Right cardiac atrium (tissue), 5 donors: Measurements from ENCODE around the gene TMEM135. TPM values are rescaled to one million over a fixed set of nuclear protein-coding genes. Genes with fewer than 3 reads are reported as not detected.
A peak's percentile ranks its signal among the peaks of the same experiment; 100 is the strongest.

Experiments
- ATAC-seq, 2 donors: fragments of 200-7000 bp; cut with Tn5 transposase; one replicate each; pipeline versions ENCODE4 v1.8.0 to v1.9.1; 2020; ENCODE audit warnings: moderate library complexity in 2 of 2, mild to moderate bottlenecking in 1 of 2
- DNase-seq, 3 donors: peaks; one replicate each; pipeline ENCODE4 v3.0.0-alpha.2; 2020
- H3K27ac ChIP-seq: one replicate; pipeline ENCODE4 v1.5.1; 2013; ENCODE audit warnings: mild to moderate bottlenecking, low read length, control low read depth, moderate library complexity
- H3K27me3 ChIP-seq: one replicate; pipeline ENCODE4 v1.6.1; 2013; ENCODE audit not compliant: control insufficient read depth, insufficient read depth
- H3K4me1 ChIP-seq: one replicate; pipeline ENCODE4 v1.6.1; 2013; ENCODE audit warnings: low read length; ENCODE audit not compliant: control insufficient read depth, insufficient read depth
- H3K4me3 ChIP-seq: one replicate; pipeline ENCODE4 v1.5.1; 2013; ENCODE audit warnings: low read length, control low read depth
- H3K9me3 ChIP-seq: one replicate; pipeline ENCODE4 v1.6.1; 2013; ENCODE audit warnings: low read length; ENCODE audit not compliant: control insufficient read depth
- WGBS: extraction: QIAGEN DNeasy Blood & Tissue Kit; methylation state at CpG from one replicate; pipeline ENCODE4 v1.1.7; 2013; 5-methylcytosine and 5-hydroxymethylcytosine counted together
- intact Hi-C, 4 donors: fragments of 100-400 bp; cut with DNase I; formaldehyde crosslinking; loops; one replicate each; pipeline versions ENCODE4 v1.11.0 to v1.14.0; 2022 to 2023
- polyA plus RNA-seq: library from polyadenylated mRNA; stranded (reverse); fragments of 200-250 nt; gene quantifications from one replicate; pipeline ENCODE4 v1.2.3, GENCODE V29; 2013
- total RNA-seq, 4 donors: library from RNA; stranded (reverse); fragmentation: NEBNext Ultra II Directional; extraction: Animal tissue kit (Norgen Biotek cat#: 25700); gene quantifications; one replicate each; pipeline ENCODE4 v1.2.1, GENCODE V29; 2021
- donor health status: healthy with polysubstance abuse.
- donor health status: DM: no; HTN: yes; CAD: no.
- donor health status: DM: no; HTN: no; CAD: no.
- donor health status: DM: no; HTN: yes; CAD: no; lungs with severe emphysema.
- donor health status: DM: yes; HTN: yes; CAD: no.

TMEM135 gene
- total and polyA plus RNA-seq, 5 donors, result 5.7 to 24.1 (median 18.0) TPM

- no peaks in the 10 kb centered on the region for H3K9me3 ChIP-seq
- intact Hi-C loops, result no loop called here
- WGBS, result 67% methylated on average over 2 of the region's 2 CpGs
- no peaks in the 10 kb centered on the region for H3K4me1 ChIP-seq
- no peak overlapping the region for H3K27ac ChIP-seq
- no peaks in the 10 kb centered on the region for H3K27me3 ChIP-seq
- no peak for ATAC-seq
- H3K4me3 ChIP-seq, result no peak overlapping the region
- no peak for DNase-seq
These were observed 156.2 kb downstream of the TMEM135 start for GRCh38 chr11:87193756-87194470.

DNA sequence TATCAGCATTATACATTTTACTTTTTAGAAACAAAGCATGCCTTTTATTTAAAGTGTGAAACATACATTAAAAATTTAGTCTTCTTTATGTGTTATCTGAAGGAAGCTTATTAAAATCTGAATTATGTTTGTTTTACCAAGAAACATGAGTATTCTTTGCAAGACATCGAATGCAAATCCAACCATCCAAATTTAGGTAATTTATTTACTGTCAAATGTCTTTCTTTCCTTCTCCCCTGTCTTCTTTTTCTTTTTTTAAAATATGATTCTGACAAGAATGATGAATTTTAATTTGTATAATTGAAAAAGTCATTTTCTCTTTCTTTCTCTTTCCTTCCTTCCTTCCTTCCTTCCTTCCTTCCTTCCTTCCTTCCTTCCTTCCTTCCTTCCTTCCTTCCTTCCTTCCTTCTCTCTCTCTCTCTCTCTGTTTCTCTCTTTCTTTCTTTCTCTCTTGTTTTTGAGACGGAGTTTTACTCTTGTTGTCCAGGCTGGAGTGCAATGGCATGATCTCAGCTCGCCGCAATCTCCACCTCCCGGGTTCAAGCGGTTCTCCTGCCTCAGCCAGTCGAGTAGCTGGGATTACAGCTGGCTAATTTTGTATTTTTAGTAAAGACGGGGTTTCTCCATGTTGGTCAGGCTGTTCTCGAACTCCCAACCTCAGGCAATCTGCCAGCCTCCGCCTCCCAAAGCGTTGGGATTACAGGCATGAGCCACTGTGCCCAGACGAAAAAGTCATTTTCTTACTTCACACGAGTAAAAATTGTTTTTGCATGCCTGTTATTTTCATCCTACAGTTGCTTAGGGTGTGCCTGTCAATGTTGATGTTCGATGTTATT, 157.5 kb downstream of the TMEM135 start:
- peak in 1 of 3 donors; percentile 43 for DNase-seq
- WGBS, result 91% methylated on average over 14 of the region's 14 CpGs
- Histone ChIP-seq H3K4me3 (no peak overlapping the region), H3K4me1 (no peaks in the 10 kb centered on the region), H3K27ac (no peak overlapping the region), H3K9me3 (no peaks in the 10 kb centered on the region), H3K27me3 (no peaks in the 10 kb centered on the region)
- ATAC-seq, result no peak
- intact Hi-C loops, result no loop called here

GRCh38 chr11:87198266-87198881, 160.6 kb downstream of the TMEM135 start:
- ATAC-seq, result no peak
- WGBS, result 65% methylated on average over 3 of the region's 3 CpGs

DNA sequence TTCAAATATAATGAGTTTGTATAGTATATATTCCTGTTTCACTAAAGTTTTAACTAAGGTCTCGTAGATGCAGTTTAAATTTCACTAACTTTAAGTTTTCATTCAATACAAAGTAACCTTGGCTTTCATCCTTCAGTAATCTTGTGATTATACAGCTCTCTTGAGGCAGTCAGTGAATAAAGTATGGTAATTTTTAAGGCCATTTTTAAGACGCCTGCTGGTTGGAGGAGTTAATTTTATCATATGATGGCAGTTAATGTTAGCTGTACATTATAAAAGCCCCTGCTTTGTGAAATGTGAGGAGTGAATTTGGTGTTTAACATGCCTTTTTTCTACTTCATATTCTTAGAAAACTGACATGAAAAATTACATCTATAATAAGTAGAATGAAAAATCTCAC, 163.6 kb downstream of the TMEM135 start:
- Histone ChIP-seq H3K4me1 (no peaks in the 10 kb centered on the region), H3K27me3 (no peaks in the 10 kb centered on the region), H3K4me3 (no peak overlapping the region), H3K27ac (no peak overlapping the region), H3K9me3 (no peaks in the 10 kb centered on the region)
- DNase-seq (no peak), ATAC-seq (no peak)
- intact Hi-C loops, result no loop called here
- WGBS, result 88% methylated on average over 2 of the region's 2 CpGs

More at GRCh38 chr11:87198266-87198881, 160.6 kb downstream of the TMEM135 start:
- Histone ChIP-seq H3K4me3 (no peak overlapping the region), H3K9me3 (no peaks in the 10 kb centered on the region), H3K27me3 (no peaks in the 10 kb centered on the region), H3K27ac (no peak overlapping the region), H3K4me1 (no peaks in the 10 kb centered on the region)
- intact Hi-C loops, result no loop called here
- DNase-seq, result no peak

DNA sequence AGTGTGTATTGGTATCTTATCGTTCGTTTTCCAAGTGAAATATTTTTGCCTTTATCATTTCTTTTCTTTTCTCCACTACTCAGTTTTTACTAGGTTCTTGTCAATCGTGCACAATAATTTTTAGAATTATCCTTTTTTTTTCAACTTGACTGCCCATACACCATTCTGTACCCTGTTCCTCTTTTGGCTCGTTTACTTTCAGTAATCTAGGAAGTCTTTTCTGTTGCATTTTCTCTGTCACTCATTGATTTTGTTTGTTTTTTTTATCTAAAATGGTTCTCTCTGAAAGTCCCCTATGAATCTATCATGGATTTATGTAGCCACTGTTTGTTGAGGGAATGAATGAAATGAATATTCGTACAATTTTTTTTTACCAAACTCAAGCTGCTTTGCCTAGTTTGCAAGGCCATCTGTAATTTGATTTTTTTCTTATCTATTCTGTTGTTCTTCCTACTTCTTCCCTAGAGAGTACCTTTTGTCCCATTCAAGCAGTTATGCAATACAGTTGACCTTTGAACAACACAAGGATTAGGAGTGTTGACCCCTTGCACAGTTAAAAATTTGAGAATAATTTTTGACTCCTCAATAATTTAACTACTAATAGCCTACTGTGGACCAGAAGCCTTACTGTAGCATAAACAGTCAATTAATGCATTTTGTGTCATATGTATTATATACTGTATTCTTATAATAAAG, 166.3 kb downstream of the TMEM135 start:
- no peaks in the 10 kb centered on the region for H3K9me3 ChIP-seq
- no peak for DNase-seq
- no peak for ATAC-seq
- H3K27me3 ChIP-seq, result no peaks in the 10 kb centered on the region
- intact Hi-C loops, result no loop called here
- WGBS, result 74% methylated on average over 5 of the region's 5 CpGs
- H3K27ac ChIP-seq, result no peak overlapping the region
- no peak overlapping the region for H3K4me3 ChIP-seq
- H3K4me1 ChIP-seq, result no peaks in the 10 kb centered on the region

DNA sequence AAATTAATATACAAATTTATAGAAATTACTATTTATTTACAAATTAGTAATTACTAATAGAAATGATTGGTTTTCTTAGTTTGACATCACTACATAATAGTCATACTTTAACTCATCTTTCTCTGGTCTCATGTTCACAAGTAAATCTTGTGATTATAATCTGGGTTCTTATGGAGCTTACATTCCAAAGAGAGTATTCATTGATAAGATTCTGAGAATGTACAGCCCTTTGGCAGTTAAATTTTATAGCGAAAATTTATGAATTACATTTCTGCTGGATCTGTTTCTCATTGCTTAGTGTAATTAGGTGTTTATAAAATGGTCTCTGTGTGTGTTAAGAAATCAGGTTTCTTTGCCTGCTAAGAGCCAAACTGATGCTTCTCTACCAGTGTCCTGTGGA, 175.2 kb downstream of the TMEM135 start:
- Histone ChIP-seq H3K27ac (no peak overlapping the region), H3K27me3 (no peaks in the 10 kb centered on the region), H3K4me1 (no peaks in the 10 kb centered on the region), H3K4me3 (no peak overlapping the region), H3K9me3 (no peaks in the 10 kb centered on the region)
- ATAC-seq, result no peak
- intact Hi-C loops, result no loop called here
- no peak for DNase-seq
- WGBS, result 82% methylated on average over 1 of the region's 1 CpG

DNA sequence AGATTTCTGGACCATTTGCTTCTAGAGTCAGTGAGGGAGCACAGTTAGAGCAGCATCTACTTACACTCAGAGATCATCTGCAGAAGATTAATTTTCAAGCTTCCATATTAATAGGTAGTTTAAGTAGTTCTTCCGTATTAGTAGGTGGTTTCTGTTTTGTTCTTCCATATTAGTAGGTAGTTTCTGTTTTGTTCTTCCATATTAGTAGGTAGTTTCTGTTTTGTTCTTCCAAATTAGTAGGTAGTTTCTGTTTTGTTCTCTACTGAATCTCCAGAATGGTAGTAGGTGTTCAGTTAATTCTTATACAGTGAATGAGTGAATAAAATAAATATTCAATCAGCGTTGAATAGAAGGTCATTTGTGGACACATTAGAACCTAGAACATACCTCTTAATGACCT, 175.7 kb downstream of the TMEM135 start:
- no peaks in the 10 kb centered on the region for H3K27me3 ChIP-seq
- no peak overlapping the region for H3K4me3 ChIP-seq
- intact Hi-C loops, result no loop called here
- H3K9me3 ChIP-seq, result no peaks in the 10 kb centered on the region
- ATAC-seq (no peak), DNase-seq (no peak)
- WGBS, result 90% methylated on average over 2 of the region's 2 CpGs
- H3K27ac ChIP-seq, result no peak overlapping the region
- H3K4me1 ChIP-seq, result no peaks in the 10 kb centered on the region

DNA sequence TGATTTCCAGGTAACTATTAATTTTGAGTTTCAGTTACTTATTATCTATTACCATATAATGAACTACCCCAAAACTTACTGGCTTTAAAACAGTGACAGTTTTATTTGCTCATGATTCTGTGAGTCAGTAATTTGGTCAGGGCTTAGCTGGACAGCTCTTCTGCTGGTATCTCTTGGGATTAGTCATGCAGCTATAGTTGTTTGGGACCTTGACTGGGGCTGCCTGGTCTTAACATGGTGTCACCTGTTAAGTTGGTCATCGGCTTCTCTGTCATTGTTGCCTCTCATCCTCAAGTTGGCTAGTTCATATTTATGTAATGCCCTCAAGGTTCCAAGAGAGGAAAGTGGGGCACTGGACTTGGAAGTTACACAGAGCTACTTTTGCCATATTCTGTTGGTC, 177.5 kb downstream of the TMEM135 start:
- intact Hi-C loops, result no loop called here
- Histone ChIP-seq H3K4me3 (no peak overlapping the region), H3K4me1 (no peaks in the 10 kb centered on the region), H3K9me3 (no peaks in the 10 kb centered on the region), H3K27ac (no peak overlapping the region), H3K27me3 (no peaks in the 10 kb centered on the region)
- 98% methylated on average over 1 of the region's 1 CpG for WGBS
- no peak for ATAC-seq
- no peak for DNase-seq

DNA sequence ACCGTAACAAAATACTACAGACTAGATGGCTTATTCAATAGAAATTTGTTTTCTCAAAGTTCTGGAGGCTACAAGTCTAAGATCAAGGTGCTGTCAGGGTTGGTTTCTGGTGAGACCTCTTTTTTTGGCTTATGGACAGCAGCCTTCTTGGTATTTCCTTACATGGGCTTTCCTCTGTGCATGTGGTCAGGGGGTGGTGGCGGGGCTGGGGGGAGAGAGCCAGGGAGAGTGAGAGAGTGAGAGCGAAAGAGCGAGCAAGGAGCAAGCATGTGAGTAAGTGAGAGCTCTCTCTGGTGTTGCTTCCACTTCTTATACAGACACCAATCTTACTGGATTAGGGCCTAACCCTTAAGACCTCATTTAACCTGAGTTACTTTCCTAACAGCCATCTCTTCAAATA, 181.5 kb downstream of the TMEM135 start:
- DNase-seq (peak in 2 of 3 donors; percentile 27 to 46), ATAC-seq (peak; percentile 51 to 60)
- no peaks in the 10 kb centered on the region for H3K9me3 ChIP-seq
- 85% methylated on average over 4 of the region's 4 CpGs for WGBS
- no peaks in the 10 kb centered on the region for H3K4me1 ChIP-seq
- H3K27me3 ChIP-seq, result no peaks in the 10 kb centered on the region
- no peak overlapping the region for H3K4me3 ChIP-seq
- H3K27ac ChIP-seq, result no peak overlapping the region
- intact Hi-C loops, result no loop called here

DNA sequence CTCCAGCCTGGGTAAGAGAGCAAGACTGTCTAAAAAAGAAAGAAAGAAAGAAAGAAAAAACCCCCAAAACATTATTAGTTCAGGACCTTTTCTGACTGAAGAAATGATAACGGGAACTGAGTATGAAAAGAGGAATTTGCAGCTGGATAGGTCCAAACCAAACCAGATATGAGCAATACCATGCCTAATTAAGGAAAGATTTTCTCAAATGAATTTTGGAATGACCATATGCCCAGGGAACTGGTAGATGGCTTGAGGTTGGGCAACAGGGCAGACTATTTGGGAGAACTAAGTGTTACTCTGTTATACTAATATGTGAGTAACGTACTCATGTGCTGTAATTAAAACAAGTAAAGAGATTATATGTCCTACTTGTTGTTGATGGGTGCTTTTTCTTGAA, 186.1 kb downstream of the TMEM135 start:
- no peak for DNase-seq
- Histone ChIP-seq H3K27me3 (no peaks in the 10 kb centered on the region), H3K4me3 (no peak overlapping the region), H3K9me3 (no peaks in the 10 kb centered on the region), H3K4me1 (no peaks in the 10 kb centered on the region), H3K27ac (no peak overlapping the region)
- ATAC-seq, result no peak
- intact Hi-C loops, result no loop called here
- 95% methylated on average over 2 of the region's 2 CpGs for WGBS

DNA sequence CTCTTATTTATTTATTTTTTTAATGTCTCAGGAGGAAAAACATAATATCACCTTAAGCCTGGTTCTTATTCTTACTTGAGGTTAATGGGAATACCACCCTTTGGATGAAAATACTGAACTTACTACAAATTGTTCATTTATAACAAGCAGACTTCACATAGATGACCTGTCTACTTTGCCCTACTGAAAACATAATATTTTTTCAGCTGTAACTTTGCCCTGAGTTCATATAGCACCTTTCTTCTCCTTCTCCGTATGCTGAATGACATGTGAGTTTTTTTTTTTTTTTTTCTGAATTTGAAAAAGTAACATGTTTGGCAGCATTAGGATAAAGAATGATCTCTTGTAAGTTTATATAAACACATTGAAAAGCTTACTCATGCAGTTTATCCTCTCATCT, 186.8 kb downstream of the TMEM135 start:
- ATAC-seq, result no peak
- H3K4me3 ChIP-seq, result no peak overlapping the region
- H3K9me3 ChIP-seq, result no peaks in the 10 kb centered on the region
- H3K27ac ChIP-seq, result no peak overlapping the region
- H3K4me1 ChIP-seq, result no peaks in the 10 kb centered on the region
- DNase-seq, result no peak
- H3K27me3 ChIP-seq, result no peaks in the 10 kb centered on the region
- intact Hi-C loops, result no loop called here
- 82% methylated on average over 1 of the region's 1 CpG for WGBS
